HG03025 (cell line): ENCODE results near the gene KRTAP9-3.
"Not testable (repeated sequence)": the region's sequence is repeated elsewhere in the genome, so short reads cannot be mapped to it uniquely, and the experiment has no call there.

Source experiments
- ATAC-seq: cut with Tn5 transposase; IDR thresholded peaks from one replicate; pipeline ENCODE4 v1.9.1; 2021; ENCODE audit warnings: mild to moderate bottlenecking, moderate library complexity; ENCODE audit not compliant: unreplicated experiment, low FRiP score

Gene KRTAP9-3, protein sequence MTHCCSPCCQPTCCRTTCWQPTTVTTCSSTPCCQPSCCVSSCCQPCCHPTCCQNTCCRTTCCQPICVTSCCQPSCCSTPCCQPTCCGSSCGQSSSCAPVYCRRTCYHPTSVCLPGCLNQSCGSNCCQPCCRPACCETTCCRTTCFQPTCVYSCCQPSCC

GRCh38 chr17:41232399-41233105 is at the start of gene KRTAP9-3:
KRTAP9-3 (plus strand) TSS chr17:41232449; CDS start chr17:41232502, 53 bp downstream.
- ATAC-seq: not testable (repeated sequence)

DNA sequence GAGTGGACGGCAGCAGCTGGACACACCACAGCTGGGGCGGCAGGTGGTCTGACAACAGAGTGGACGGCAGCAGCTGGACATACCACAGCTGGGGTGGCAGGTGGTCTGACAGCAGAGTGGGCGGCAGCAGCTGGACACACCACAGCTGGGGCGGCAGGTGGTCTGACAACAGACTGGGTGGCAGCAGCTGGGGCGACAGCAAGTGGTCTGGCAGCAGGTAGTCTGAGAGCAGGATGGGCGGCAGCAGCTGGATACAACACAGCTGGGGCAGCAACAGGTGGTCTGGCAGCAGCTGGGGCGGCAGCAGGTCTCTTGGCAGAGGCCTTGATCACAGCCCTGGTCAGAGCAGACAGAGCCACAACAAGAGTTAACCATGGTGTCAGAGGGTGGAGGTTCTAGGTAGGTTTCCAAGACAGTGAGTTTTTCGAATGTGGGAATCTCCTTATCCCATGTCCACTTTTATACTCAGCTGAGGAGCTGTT is 47.7 kb upstream of the KRTAP9-3 start, which contains the start of gene KRTAP4-1:
KRTAP4-1 (minus strand) TSS at position 432 of the 482 bp plus-strand sequence; CDS start at position 375, 57 bp downstream.
- no peak for ATAC-seq

DNA sequence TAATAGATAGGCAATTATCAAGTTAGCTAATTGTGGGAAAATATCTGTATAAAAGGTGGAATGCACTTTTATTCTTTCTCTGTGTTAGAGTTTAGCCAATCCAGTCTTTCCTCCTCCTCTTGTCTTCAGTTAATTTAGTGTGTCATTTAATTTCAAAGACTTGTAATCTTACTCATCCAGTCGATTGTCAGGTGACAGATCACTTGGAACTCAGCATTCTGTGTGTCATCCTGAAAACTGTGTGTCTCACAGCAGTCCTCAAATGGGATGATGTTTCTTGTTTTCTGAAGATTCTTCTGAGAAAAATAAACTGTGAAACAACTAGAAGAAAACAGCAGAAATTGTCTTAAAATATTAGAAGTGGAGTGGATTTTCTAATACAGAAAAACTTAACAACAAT is 47.2 kb upstream of the KRTAP9-3 start:
- no peak for ATAC-seq

DNA sequence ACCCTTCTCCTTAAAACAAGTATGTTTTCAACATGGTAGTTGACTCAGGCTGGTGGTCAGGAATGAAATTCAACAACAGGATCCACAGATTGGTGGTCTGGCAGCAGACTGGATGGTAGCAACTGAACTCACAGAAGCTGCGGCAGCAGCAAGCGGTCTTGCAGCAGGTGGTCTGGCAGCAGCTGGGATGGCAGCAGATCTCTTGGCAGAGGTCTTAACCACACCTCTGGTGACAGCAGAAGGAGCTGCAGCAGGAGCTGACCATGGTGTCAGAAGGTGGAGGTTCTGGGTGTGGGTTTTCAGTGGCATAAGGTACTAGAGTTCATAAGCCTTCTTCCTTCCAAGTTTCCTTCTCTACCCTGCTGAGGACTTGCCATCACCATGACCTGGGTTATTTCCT is 45.4 kb upstream of the KRTAP9-3 start:
- ATAC-seq: no peak

DNA sequence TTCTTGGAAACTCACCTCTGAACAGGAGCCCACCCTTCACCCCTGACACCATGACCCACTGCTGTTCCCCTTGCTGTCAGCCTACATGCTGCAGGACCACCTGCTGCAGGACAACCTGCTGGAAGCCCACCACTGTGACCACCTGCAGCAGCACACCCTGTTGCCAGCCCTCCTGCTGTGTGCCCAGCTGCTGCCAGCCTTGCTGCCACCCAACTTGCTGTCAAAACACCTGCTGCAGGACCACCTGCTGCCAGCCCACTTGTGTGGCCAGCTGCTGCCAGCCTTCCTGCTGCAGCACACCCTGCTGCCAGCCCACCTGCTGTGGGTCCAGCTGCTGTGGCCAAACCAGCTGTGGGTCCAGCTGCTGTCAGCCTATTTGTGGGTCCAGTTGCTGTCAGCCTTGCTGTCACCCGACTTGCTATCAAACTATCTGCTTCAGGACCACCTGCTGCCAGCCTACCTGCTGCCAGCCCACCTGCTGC is 42.4 kb upstream of the KRTAP9-3 start, which contains the start of gene KRTAP9-1:
KRTAP9-1 (plus strand) TSS at position 51 of the 482 bp plus-strand sequence; CDS start at position 51, 0 bp downstream.
- not testable (repeated sequence) for ATAC-seq

DNA sequence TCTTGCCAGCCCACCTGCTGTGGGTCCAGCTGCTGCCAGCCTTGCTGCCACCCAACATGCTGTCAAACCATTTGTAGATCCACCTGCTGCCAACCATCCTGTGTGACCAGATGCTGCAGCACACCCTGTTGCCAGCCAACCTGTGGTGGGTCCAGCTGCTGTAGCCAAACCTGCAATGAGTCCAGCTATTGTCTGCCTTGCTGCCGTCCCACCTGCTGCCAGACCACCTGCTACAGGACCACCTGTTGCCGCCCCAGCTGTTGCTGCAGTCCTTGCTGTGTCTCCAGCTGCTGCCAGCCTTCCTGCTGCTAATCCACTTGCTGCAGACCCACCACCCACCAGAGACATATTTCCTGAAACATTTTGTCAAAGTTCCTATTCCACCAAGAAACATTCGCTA is 41.9 kb upstream of the KRTAP9-3 start:
- ATAC-seq: no peak

DNA sequence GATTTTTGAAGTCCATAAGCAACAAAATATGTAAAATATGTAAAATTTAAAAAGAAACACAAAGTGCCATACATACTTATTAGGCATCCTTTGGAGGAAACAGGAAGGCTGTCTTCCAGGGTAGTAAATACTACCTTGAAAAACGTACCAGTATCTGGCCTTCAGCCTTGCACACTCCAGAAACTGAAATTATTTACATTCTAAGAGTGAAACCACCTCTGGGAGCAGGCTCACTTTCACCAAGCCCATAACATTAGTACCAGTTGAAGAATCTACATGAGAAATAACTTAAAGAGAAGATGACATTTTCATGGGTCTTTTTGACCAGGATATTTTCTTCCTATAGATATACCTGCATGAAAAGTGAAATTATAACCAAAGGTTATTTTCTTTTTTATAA is 36.2 kb upstream of the KRTAP9-3 start:
- ATAC-seq: no peak

DNA sequence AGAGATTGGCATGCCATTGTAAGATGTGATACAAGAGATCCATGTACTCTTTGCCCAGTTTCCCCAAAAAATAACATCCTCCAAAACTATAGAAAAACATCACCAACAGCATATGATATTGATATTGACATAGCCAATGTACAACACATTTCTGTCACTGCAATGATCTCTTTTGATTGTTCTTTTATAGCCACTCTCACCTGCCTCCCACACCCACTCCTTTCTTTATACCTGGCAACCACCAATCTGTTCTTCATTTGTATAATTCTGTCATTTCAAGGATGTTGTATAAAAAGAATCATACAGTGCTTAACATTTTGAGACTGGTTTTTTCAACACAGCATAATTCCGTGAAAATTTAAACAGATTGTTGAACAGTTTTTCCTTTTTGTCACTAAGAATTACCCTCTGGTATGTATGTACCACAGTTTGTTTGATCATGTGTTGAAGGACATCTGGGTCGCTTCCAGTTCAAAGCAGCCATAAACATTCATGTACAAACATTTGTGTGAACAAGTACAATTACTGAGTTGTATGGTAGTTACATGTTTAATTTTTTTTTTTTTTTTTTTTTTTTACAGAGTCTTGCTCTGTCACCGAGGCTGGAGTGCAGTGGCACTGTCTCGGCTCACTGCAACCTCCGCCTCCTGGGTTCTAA is 32.7 kb upstream of the KRTAP9-3 start:
- no peak for ATAC-seq

DNA sequence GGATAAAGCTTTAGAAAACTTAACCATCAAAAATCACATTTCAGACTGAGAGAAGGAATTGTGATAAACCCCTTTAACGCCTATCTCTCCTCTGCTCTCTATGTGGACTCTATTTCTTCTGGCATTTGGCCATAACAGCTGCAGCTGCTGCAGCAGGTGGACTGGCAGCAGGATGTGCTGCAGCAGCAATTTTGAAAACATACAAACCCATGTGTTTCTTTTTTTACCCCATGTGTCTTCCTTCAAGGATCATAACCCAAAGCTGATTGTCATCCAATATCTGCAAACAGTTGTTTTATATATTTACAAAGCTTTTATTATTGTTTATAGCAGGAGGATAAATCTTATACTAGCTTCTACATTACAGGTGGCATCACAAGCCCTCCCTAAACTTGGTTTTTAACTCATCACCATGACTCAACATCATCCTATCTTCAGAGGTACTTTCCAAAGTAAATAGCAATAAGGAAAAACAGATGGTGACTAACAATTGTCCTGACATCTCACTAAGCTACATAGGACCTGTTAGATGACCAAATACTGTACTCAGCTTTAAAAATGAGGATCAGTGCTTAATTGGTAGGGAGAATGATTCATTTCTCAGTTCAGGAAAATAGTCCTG is 20.3 kb upstream of the KRTAP9-3 start:
- ATAC-seq: no peak

DNA sequence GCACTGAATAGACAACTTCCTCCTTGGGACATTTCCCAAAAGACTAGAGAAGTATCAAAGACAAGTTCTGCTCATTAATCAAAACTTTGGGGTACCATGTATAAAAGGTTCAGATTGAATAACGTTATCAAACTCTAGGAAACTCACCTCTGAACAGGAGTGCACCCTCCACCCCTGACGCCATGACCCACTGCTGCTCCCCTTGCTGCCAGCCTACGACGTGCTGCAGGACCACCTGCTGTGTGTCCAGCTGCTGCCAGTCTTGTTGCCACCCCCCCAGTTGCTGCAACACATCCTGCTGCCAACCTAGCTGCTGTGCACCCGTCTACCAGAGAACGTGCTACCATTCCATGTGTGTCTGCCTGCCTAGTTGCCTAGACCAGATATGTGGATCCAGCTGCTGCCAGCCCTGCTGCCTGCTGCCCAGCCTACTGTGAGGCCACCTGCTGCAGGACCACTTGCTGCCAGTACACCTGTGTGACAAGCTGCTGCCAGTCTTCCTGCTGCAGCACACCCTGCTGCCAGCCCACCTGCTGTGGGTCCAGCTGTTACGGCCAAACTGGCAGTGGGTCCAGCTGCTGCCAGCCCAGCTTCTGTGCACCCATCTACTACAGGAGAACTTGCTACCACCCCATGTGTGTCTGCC is 19.6 kb upstream of the KRTAP9-3 start:
- ATAC-seq: no peak

- ATAC-seq: no peak
Measured at GRCh38 chr17:41215681-41216080, 16.6 kb upstream of the KRTAP9-3 start.

- no peak for ATAC-seq
Measured at GRCh38 chr17:41223821-41224220, 8.4 kb upstream of the KRTAP9-3 start.

DNA sequence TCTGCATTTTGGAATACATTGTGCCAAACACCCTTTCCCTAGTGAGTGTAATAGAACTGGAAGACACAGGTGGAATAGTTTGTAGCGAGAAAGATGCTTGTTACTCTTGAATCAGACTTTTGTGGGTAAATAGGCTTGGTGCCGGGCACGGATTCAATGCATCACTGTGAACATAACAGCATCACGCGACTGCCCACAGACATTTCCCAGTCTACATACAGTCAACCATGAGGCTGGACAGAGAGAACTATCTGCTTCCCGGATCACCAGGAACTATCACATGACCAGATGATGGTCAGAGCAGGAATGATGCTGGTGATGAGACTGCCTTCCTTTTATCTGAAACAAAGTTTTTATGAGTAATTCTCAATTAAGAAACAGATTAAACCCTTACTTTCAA is 6.2 kb upstream of the KRTAP9-3 start:
- ATAC-seq: no peak

DNA sequence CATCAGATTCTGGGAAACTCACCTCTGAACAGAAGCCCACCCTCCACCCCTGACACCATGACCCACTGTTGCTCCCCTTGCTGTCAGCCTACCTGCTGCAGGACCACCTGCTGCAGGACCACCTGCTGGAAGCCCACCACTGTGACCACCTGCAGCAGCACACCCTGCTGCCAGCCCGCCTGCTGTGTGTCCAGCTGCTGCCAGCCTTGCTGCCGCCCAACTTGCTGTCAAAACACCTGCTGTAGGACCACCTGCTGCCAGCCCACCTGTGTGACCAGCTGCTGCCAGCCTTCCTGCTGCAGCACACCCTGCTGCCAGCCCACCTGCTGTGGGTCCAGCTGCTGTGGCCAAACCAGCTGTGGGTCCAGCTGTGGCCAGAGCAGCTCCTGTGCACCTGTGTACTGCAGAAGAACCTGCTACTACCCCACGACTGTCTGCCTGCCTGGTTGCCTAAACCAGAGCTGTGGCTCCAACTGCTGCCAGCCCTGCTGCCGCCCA is 5.6 kb upstream of the KRTAP9-3 start, which contains the start of gene KRTAP9-2:
KRTAP9-2 (plus strand) TSS at position 51 of the 498 bp plus-strand sequence; CDS start at position 58, 7 bp downstream.
- not testable (repeated sequence) for ATAC-seq

- ATAC-seq: no peak
Measured at GRCh38 chr17:41230094-41230493, 2.2 kb upstream of the KRTAP9-3 start.

- no peak for ATAC-seq
Measured at GRCh38 chr17:41231731-41232130, 518 bp upstream of the KRTAP9-3 start.

- ATAC-seq: not testable (repeated sequence)
Measured at GRCh38 chr17:41237116-41237515, 4.9 kb downstream of the KRTAP9-3 start.

DNA sequence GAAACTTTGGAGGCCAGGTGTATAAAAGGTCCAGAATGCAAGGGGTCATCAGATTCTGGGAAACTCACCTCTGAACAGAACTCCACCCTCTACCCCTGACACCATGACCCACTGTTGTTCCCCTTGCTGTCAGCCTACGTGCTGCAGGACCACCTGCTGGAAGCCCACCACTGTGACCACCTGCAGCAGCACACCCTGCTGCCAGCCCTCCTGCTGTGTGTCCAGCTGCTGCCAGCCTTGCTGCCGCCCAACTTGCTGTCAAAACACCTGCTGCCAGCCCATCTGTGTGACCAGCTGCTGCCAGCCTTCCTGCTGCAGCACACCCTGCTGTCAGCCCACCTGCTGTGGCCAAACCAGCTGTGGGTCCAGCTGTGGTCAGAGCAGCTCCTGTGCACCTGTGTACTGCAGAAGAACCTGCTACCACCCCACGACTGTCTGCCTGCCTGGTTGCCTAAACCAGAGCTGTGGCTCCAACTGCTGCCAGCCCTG is 5.7 kb downstream of the KRTAP9-3 start, which contains the start of gene KRTAP9-8:
KRTAP9-8 (plus strand) TSS at position 51 of the 489 bp plus-strand sequence; CDS start at position 104, 53 bp downstream.
- ATAC-seq: not testable (repeated sequence)

GRCh38 chr17:41246995-41247787 is 14.9 kb downstream of the KRTAP9-3 start:
- not testable (repeated sequence) for ATAC-seq
